ENCODE results near the gene NDC1.
"Not testable (repeated sequence)": the region's sequence is repeated elsewhere in the genome, so short reads cannot be mapped to it uniquely, and the experiment has no call there.

The NDC1 gene, protein sequence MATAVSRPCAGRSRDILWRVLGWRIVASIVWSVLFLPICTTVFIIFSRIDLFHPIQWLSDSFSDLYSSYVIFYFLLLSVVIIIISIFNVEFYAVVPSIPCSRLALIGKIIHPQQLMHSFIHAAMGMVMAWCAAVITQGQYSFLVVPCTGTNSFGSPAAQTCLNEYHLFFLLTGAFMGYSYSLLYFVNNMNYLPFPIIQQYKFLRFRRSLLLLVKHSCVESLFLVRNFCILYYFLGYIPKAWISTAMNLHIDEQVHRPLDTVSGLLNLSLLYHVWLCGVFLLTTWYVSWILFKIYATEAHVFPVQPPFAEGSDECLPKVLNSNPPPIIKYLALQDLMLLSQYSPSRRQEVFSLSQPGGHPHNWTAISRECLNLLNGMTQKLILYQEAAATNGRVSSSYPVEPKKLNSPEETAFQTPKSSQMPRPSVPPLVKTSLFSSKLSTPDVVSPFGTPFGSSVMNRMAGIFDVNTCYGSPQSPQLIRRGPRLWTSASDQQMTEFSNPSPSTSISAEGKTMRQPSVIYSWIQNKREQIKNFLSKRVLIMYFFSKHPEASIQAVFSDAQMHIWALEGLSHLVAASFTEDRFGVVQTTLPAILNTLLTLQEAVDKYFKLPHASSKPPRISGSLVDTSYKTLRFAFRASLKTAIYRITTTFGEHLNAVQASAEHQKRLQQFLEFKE

DNA sequence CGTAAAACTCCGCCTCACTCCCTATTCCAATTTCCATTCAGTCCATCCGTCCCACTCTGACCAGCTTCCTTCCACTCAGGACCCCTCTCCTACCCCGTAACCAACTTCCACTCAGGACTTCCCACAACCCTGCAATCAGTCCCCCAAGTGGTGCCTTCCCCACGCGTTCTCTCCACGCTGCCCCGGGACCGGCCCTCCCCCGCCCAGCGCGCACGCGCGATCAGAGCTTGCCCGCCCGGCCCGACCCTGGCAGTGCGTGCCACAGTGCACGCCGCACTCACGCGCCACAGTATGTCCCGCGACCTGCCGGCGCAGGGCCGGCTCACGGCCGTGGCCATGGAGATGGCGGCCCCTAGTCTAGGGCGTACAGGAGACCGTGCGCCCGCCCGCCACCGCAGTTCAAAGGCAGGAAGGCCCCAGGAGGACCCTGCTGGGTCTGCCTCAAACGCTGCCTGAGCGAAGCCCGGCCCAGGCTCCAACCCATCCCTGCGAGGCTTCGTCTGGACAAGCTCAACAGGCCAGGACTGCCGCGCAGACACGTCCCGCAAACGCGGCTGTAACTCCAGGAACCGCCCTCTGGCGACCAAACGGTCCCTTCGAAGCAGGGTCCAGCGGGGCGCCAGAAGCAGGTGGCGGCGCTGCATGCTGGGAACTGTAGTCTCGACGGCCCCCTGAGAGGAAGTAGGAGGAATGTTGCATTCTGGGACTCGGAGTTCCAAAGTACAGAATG lies at the start of gene NDC1:
Gene NDC1, minus strand, starts transcription at position 373 of the 730 bp plus-strand sequence. Its CDS starts 35 bp downstream, at position 338.
- peak; percentile 77 to 86 (median 83) for DNase-seq (ENCODE audit: low read depth in 3 of 3)

- not testable (repeated sequence) for DNase-seq (ENCODE audit: low read depth in 3 of 3)
Observed at GRCh38 chr1:53883600-53883999, 45.5 kb upstream of the NDC1 start.

GRCh38 chr1:53881853-53882252 lies 43.8 kb upstream of the NDC1 start:
- DNase-seq (ENCODE audit: low read depth in 3 of 3), result not testable (repeated sequence)

GRCh38 chr1:53878492-53879105 lies 40.5 kb upstream of the NDC1 start:
- DNase-seq (ENCODE audit: low read depth in 3 of 3), result no peak

DNA sequence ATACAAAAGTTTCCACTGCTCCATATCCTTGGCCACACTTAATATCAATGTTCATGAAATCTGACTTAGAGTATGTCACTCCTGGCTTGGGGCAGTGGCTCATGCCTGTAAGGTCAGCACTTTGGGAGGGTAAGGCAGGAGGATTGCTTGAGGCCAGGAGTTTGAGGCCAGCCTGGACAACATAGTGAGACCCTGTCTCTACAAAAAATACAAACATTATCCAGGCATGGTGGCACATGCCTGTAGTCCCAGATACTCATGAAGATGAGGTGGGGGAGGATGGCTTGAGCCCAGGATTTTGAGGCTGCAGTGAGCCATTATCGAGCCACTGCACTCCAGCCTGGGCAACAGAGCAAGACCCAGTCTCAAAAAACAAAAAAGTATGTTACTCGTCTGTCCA lies 37.1 kb upstream of the NDC1 start:
- DNase-seq (ENCODE audit: low read depth in 3 of 3), result not testable (repeated sequence)

DNA sequence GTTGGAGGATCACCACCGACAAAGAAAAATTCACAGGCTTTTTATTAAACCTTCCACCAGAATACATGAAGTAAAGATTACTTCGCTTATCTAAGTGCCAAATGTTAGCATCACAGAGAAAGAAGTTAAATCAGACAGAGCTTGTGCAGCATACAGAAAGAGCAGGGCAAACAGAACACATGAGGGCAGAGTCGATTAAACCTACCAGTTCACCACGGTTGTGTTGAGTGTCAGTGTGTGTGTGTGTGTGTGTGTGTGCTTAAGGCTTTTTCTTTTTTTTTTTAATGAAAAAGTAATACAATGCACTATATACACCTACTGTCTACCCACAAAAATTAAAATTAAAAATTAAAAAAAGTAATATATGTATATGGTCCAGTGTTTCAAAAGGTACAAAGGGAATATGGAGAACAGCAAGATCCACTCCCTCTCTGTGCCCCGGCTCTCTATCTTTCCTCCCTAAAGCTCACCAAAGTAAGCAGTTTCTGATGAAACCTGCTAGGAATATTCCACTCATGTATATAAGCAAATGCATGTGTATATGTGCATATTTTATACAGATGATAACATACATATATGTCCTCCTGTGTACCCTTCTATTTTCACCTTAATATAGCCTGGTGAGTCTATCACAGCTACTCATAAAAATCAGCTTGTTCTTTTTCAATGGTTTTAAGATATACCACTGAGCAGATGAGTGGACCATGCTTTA lies 33.8 kb upstream of the NDC1 start:
- DNase-seq (ENCODE audit: low read depth in 3 of 3), result no peak

DNA sequence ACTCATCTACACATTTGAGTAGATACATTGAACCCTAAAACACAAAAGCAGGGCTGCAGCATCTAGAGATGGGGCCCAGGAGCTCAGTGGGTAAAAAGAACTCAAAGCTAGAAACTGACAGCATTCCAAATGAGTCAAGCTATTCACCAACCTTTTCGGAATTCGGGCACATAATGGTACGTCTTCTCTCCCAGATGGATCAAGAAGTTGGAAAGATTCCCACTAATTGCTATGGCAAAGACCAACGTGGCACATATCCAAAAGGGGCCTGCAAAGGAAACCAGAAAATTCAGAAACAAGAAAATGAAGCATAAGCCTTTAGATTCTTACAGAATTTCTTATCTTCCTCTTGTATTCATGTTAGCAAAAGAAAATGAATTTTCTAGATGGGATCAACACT lies 33.1 kb upstream of the NDC1 start:
- DNase-seq (ENCODE audit: low read depth in 3 of 3), result no peak

- DNase-seq (ENCODE audit: low read depth in 3 of 3), result no peak
Observed at GRCh38 chr1:53869454-53870117, 31.5 kb upstream of the NDC1 start.

DNA sequence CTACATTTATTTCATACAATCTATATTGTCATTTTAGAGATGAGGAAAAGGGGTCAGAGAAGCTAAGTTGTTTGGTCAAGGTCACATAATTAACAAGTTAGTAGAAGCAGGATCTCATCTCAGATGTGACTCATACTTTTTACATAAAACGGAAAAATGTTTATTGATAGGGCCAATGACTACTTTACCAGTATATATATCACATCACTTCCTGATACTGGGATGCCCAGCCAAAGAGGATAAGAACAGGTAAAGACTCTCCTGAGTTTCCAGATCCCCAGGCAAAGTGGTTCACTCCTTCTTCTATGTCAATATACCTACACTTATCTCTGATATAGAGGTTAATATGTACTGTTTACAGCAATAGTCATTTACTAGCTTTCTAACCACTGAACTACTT lies 30.5 kb upstream of the NDC1 start:
- no peak for DNase-seq (ENCODE audit: low read depth in 3 of 3)

DNA sequence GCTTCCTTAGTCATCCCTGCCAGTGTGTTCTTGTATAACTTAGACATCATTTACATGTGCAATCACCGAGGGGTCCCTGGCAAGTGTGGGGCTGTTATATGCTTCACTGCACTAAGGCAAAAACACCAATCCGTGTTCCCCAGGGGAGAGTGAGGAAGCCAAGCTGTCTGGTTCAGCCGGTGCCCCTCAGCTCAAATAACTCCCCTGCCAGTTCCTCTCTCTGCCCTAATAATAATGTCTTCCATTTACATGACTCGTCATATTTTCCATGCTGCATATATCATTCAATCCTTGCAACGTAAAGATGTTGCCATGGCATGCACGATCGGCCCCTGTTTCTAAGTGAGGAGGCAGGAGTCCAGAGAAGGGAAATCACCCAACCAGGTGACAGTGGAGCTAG lies 24.4 kb upstream of the NDC1 start:
- no peak for DNase-seq (ENCODE audit: low read depth in 3 of 3)

DNA sequence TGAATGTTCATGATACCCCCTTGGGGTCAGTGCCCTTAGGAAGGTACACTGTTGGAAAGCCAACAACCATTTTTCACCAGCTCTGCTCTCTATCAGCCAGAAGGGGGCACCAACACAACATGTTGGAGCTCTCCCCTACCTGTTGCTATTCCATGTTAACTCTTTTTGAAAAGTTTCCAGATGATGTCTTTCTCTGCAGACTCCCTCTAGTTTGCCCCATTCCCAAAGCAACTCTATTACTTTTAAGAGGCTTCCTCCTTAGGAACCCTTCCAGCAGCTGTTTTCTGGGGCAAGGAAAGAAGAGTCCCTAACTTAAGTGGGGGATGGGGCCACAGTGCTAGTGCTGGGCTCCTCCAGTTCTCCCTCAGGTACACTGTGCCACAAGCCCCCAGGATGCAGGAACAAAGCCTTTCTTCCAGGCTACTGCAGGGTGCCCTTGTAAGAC lies 22.9 kb upstream of the NDC1 start:
- peak in 1 of 3 experiments; percentile 22 for DNase-seq (ENCODE audit: low read depth in 3 of 3)

GRCh38 chr1:53851571-53852285 lies 13.6 kb upstream of the NDC1 start:
- DNase-seq (ENCODE audit: low read depth in 3 of 3), result no peak

DNA sequence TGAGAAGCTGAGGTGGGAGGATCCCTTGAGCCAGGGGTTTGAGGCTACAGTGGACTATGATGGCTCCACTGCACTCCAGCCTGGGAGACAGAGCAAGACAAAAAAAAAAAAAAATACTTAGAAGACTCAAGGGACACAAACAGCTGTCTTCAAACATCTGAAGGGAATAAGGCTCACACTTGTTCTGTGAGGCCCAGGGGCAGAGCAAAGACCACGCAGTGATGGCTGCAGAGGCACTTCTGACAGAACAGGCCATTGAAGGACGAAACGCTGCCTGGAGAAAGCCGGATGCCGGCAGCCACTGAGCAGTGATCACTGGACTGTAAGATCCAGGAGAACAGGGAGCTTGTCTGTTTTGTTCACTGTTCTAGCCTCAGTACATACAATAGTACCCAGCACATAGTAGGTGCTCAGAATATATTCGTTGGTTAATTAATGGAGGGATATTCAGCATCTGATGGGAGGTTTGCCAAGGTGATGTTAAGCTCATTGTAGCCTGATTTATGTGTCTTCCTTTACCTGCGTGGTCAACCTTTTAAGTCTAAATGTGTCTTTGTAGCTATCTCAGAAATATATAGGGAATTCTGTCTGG lies 12.1 kb upstream of the NDC1 start:
- DNase-seq (ENCODE audit: low read depth in 3 of 3), result no peak

GRCh38 chr1:53847980-53848379 lies 9.9 kb upstream of the NDC1 start:
- DNase-seq (ENCODE audit: low read depth in 3 of 3), result no peak

GRCh38 chr1:53842347-53842746 lies 4.3 kb upstream of the NDC1 start:
- DNase-seq (ENCODE audit: low read depth in 3 of 3), result no peak

GRCh38 chr1:53838654-53838974 lies 518 bp upstream of the NDC1 start:
- DNase-seq (ENCODE audit: low read depth in 3 of 3), result no peak

DNA sequence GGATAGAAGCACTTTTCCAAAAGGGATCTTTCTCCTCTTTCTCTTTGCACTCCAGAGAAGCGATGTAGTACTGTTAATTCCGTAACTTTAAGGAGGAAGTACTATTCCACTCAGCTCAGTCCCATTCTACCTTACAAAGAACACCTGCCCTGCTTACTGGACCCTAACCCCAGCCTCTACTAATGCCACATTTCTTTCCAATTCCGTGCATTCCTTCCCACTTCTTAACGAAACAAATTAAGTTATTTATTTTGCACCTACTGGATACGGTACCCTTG lies 511 bp downstream of the NDC1 start:
- DNase-seq (ENCODE audit: low read depth in 3 of 3), result no peak

- DNase-seq (ENCODE audit: low read depth in 3 of 3), result no peak
Observed at GRCh38 chr1:53835491-53835890, 2.6 kb downstream of the NDC1 start.

DNA sequence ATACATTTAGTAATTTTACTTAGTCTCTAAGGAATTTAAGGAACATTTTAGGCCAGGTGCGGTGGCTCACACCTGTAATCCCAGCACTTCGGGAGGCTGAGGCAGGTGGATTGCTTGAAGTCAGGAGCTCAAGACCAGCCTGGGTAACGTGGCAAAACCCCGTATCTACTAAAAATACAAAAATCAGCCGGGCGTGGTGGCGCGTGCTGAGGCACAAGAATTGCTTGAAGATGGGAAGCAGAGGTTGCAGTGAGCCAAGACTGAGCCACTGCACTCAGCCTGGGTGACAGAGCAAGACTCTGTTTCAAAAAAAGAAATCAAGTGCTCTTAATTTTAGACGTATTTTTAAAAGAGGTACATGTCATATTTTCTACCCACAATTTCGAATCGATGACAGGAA lies 3.3 kb downstream of the NDC1 start:
- DNase-seq (ENCODE audit: low read depth in 3 of 3), result no peak

DNA sequence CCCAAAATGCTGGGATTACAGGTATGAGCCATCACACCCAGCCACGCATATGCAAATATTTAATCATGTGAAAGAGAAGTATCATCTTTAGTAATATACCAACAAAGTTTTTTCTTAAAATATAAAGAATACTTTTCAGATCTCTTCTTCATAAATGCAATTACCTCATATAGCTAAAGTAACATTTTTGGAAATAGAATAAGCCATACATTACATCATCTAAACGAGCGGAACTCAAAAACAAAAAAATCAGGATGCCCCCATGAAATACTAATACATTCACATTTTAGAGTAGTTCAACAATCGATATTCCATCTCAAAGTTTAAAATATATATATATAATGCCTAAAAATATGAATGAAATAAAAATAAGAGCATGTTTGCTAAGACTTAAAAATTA lies 4.7 kb downstream of the NDC1 start:
- DNase-seq (ENCODE audit: low read depth in 3 of 3), result no peak

Measured in stimulated activated CD4-positive, alpha-beta T cell treated with anti-CD3 and anti-CD28 coated beads, TNF-alpha, amount 100 ng/mL, for 4 hours (primary cell).